ENCODE measurements around the gene ZSCAN2. TPM values are rescaled to one million over a fixed set of nuclear protein-coding genes. Genes with fewer than 3 reads are reported as not detected.
"Not testable (repeated sequence)": the region's sequence is repeated elsewhere in the genome, so short reads cannot be mapped to it uniquely, and the experiment has no call there.

The ZSCAN2 gene
- total RNA-seq, 1 donor from 2014 or later, result 8.9 TPM

DNA sequence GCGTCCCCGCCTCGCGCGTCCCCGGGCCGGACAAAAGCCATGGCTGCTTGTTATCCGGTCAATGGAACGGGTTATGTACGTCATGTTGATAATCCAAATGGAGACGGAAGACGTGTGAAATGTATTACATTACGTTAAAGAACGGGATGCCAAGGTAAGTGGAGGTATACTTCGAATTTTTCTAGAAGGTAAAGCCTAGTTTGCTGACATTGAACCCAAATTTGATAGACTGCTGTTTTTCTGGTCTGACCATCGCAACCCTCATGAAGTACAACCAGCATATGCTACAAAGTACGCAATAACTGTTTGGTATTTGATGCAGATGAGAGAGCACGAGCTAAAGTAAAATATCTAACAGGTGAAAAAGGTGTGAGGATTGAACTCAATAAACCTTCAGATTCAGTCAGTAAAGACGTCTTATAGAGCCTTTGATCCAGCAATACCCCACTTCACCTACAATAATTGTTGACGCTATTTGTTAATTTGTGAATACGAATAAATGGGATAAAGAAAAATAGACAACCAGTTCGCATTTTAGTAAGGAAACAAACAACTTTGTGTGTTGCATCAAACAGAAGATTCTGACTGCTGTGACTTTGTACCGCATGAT is 33.5 kb downstream of the ZSCAN2 start:
- DNase-seq (ENCODE audit: low spot score), result no peak

DNA sequence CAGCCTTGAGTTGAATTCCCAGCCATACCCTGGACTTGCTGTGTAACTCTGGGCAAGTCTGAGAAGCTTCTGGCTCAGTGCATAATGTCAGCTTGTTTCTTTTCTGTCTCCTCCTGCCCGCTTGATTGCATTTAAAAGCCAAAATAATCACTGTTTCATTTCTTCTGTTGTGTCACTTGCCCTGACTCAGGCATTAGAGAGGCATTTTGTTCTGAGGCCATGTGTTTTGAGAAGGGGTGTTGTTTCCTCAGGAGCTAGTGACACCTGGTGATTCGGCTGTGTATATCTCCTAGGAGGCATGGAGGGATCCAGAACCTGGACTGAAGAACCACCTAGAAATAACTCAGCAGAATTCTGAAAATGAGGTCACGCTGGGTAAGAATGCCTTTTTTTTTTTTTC is 37.3 kb downstream of the ZSCAN2 start:
- DNase-seq (ENCODE audit: low spot score), result no peak

DNA sequence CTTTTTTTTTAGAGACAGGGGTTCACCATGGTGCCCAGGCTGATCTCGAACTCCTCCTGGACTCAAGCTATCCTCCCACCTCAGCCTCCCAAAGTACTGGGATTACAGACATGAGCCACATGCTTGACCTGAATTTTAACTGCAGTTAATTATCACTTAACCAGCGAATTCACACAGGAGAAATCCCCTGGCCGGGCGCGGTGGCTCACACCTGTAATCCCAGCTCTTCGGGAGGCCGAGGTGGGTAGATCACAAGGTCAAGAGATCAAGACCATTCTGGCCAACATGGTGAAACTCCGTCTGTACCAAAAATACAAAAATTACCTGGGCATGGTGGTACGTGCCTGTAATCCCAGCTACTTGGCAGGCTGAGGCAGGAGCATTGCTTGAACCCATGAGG is 41.1 kb downstream of the ZSCAN2 start:
- not testable (repeated sequence) for DNase-seq (ENCODE audit: low spot score)

DNA sequence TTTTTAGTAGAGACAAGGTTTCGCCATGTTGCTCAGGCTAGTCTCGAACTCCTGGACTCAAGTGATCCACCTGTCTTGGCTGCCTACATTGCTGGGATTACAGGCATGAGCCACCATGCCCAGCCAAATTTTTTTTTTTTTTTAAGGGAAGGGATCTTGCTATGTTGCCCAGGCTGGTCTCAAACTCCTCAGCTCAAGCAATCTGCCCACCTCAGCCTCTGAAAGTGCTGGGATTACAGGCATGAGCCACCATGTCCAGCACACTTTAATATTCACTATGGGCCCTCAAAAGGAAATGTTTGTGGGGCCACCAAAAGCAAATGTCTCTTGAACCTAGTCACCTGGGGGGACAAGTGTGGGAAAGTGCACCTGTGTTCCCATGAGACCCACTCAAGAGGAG is 41.8 kb downstream of the ZSCAN2 start:
- not testable (repeated sequence) for DNase-seq (ENCODE audit: low spot score)

DNA sequence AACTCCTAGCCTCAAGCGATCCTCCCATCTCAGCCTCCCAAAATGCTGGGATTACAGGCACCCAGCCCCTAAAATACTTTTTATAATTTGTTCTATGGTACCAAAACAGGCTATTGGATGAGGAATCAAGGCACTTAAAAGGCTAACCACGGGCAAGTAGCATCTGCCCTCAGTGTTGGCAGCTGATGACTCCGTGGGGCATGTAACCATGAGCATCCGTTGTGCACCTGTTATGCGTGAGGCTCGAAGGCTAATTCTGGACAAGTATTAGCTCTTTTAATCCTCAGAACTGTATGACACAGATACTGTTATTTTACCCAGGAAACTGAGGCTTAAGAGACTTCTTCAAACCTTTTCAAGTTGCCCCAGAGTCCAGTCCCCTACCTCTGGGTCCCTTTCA is 43.0 kb downstream of the ZSCAN2 start:
- DNase-seq (ENCODE audit: low spot score), result no peak

DNA sequence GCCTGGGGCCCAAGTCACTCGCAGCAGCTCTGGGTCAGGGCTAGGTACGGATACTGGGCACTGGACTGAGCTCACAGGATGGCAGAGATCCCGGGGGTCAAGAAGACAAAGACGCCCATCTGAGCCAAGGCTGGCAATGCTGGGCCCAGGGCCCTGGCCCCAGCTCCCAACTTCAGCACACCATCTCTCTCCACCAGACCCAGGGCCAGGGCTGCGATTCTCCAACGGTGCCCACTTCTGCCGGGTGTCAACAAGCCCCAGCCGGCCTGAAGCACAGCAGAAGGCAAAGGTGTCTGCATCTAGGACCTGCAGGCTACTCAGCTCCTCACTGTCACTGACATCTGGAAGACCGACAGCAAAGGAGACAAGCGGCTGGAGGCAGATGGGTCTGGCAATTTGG is 44.7 kb downstream of the ZSCAN2 start:
- no peak for DNase-seq (ENCODE audit: low spot score)

DNA sequence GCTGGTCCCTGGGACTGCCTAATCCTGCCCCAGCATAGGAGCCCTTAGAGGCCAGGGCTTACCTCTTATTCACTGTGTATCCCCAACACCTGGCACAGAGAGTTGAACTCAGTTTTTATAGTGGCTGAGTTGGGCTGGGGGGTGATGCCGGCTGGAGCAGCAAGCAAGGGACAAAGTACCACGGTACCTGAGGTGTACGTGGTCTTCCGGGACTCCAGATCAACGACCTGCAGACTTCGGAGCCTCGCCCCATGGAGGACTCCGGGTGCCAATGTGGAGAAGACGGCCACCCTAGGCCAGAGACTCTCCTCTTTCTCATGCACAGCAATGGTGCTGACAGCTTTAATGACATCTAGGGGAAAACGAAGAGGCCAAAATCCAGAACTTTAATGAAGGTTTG is 45.2 kb downstream of the ZSCAN2 start:
- DNase-seq (ENCODE audit: low spot score), result no peak

DNA sequence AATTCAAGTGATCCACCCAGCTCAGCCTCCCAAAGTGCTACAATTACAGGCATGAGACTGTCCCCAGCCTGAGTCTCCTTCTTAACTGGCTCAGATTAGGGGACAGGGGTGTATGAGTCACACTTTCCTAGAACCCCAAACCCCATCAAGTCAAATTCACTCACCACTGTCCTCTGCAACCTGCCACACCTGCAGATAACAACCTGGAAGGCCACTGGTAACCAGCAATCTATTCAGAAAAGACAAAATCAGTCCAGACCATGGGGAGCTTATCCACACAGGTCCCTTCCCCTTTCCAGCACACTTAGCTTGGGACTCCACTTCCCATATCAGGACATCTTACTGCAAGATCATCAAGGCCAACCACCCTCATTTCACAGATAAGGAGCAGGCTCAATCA is 46.9 kb downstream of the ZSCAN2 start:
- no peak for DNase-seq (ENCODE audit: low spot score)

DNA sequence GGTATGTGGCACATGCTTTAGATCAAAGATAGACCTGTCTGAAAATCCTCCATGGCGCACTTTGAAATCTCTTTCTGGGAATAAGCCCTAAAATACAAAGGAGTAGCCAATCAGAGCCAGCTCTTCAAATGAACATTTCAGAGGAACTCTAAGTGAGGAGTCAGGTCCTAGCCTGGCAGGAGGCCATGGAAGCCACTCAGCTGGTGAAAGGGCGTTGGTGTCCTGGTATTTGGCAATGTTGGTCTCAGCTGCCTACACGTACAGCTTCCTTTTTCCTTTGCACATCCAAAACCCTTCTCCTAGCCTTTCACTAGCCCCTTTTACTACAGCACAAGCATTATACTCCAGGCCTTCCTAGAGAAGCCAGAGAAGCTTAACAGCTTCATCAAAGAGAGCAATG is 47.7 kb downstream of the ZSCAN2 start:
- no peak for DNase-seq (ENCODE audit: low spot score)

DNA sequence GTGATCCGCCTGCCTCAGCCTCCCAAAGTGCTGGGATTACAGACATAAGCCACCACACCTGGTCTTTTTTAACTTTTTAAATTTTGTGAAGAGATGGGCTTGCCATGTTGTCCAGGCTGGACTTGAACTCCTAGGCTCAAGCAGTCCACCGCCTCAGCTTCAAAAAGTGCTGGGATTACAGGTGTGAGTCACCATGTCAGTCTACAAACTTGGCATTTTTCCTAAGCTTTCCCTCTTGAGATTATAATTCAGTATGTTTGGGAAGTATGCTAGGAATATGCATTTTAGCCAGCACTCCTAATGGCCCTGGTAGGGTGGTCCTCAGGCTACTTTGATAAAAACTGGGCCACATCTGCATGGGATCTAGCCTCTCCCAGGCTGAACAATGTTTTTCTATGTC is 48.9 kb downstream of the ZSCAN2 start:
- DNase-seq (ENCODE audit: low spot score), result no peak

DNA sequence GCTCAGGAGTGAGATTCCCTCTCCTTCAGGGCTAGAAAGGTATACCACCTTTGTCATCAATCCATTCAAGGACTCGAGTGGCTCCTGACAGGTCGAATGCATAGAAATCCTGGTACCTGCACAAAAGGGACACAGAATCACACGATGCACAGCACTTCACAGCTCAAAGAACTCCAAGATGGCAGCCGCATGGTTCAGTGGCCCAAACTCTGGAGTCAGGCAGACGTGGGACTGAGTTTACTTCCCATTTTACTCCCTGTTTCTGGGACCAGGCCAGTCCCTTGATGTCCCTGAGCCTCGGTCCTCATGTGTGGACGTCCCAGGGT is 52.7 kb downstream of the ZSCAN2 start:
- no peak for DNase-seq (ENCODE audit: low spot score)

DNA sequence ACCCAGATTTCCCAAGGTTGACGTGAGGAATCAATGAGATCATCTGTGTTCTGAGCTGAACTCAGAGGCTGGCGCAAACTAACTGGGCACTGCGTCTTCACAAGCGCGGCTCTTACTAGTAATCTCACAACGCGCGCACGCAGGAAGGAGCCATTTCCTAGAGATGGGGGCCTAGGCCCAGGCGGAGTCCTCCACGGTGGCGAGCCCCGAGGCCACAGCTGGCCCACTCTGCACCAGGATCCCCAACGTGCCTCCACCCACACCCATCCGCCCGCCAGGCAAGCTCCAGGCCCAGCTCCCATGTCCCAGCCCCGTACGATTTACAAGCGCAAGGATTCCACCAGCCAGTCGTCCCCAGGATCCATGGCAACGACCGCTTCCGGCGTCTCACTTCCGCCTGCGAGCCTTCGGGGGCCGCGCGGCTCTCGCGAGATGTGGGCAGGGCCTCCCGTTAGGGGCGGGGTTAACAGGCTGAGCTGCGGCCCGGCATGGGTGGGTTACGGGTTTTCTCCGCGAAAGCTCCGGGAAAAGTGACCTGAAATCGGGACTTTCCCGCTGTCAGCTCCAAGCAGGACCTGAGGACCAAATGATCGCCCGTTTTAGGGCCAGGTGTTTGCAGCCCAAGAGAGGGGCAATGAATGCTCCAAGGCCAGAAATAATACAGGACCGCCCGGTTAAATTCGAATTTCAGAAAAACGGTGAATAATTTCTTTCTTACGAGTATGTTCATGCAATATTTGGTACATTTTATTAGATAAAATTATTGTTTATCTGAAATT is 53.3 kb downstream of the ZSCAN2 start, which contains the start of gene WDR73:
WDR73 (minus strand) TSS at position 374 of the 779 bp plus-strand sequence; CDS start at position 365, 9 bp downstream.
- DNase-seq (ENCODE audit: low spot score), result peak; percentile 98

DNA sequence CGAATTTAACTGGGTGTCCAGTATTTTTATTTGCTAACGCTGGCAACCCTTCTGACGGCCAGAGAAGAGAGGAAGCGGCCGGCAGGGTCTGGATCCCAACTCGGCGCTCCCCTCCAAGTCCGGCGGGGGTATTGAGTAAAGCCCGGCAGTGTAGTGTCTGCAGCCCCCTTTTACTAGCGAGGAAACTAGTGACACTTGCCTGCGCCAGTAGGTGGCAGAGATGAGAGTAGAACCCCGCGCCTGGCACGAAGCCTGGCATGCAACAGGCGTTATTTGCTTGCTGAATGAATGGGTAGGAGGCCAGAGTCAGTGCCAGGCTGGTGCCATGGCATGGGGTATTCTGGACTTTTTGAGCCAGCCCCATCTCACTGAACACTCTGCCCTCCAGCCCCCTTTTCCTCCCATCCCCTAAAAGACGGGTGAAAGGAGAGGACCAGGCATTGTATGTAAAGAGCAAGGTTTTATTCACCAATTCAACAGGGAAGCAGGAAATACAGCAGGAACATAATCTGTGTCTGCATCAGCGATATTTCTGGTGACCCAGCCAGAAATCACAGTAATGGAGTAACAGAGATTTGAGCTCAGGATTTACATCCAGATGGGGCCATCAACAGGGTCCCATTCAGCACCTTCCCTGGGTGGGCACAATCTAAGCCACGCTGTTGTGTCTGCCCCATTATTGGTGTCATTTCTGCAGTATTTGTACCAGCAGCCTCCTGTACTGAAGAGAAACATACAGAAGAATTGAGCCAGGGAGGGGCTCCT is 54.1 kb downstream of the ZSCAN2 start:
- DNase-seq (ENCODE audit: low spot score), result peak; percentile 79

DNA sequence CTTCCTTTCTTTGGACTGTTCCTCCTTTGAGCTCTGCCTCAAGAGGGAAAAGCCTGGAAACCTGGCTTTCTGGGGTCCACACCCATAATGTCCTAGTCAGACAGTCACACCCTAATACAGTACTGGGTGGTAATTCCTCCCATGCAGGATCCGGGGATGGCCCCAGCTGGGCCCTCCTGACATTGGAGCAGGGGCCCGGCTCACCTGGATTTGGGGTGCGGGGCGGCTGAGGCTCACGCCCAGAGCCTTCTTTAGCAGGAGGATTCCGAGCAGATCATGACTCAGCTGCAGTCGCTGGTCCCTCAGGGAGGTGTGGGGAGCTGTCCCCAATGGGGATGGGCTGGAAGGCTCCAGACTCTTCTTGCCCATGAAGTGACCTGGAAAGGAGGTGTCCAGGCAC is 56.2 kb downstream of the ZSCAN2 start:
- no peak for DNase-seq (ENCODE audit: low spot score)

DNA sequence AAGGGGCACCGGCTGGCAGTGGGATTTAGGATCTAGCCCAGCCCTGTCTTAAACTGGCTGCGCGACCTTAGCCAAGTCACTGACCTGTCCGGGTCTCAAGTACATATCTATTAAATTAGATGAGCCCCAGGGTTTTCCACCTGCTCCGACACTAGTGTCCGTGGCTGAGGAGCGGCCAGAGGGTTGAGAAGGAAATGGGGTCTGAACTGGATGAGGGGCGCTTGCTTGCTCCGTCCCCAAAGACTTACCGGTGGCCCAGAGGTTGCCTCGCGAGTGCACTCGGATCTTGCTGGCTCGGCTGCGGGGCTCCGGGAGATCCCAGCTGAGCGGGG is 56.9 kb downstream of the ZSCAN2 start:
- no peak for DNase-seq (ENCODE audit: low spot score)

DNA sequence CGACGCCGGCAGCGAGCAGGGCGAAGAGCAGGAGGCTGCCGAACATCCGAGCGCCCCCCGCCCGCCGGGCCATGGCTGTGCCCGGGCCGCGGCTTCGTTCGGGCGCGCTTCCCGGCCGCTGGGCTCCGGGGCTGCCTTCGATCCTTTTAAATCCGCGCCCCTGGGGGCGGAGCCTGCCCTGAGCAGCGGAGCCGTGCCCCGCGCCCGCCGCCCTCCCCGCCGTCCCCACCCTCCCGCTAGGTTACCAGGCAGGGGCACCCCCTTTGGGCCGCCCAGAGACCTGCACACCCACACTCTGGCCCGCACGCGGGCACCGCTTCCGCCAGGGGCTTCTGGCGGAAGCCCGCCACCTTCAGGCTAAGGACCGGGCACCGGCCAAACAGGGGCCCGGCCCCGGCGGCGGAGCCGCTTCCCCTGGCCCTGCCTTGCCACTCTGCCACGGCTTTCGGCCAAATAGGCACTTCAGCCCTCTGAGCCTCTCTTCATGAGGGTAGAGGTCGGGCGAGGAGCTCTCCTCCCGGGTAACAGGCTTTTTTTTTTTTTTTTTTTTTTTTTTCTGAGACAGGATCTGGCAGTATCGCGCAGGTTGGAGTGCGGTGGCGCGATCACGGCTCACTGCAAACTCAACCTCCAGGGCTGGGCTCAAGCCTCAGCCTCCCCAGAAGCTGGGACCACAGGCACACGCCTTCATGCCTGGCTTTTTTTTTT is 57.4 kb downstream of the ZSCAN2 start, which contains the start of gene NMB:
NMB (minus strand) TSS at position 120 of the 708 bp plus-strand sequence; CDS start at position 73, 47 bp downstream.
- DNase-seq (ENCODE audit: low spot score), result peak; percentile 71

DNA sequence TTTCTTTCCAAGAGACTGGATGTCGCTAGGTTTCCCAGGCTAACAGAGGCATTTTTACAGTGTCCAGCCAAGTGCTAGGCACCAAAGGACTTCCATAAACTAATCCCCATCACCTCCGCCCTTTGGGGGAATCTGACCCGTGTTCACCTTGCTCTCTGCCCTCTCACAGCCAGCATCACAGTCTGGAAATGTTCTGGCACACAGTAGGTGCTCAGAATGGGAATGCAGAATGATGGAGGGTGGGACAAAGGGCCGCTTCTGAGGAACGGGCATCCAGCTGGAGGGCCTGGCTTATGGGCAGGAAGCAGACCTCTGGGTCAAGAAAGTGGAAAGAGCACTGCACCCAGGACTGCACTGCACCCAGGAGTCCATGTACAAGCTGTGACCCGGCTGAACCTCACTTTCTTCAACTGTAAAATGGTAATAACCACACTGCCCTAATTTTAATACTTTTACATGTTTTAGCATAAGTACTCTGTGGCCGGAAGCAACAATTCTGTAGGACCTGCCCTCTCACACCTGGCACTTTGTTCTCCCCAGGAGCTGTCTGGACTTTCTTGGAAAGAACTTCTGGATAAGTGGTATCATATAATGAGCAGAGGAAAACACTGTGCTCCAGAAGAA is 58.1 kb downstream of the ZSCAN2 start:
- DNase-seq (ENCODE audit: low spot score), result no peak

DNA sequence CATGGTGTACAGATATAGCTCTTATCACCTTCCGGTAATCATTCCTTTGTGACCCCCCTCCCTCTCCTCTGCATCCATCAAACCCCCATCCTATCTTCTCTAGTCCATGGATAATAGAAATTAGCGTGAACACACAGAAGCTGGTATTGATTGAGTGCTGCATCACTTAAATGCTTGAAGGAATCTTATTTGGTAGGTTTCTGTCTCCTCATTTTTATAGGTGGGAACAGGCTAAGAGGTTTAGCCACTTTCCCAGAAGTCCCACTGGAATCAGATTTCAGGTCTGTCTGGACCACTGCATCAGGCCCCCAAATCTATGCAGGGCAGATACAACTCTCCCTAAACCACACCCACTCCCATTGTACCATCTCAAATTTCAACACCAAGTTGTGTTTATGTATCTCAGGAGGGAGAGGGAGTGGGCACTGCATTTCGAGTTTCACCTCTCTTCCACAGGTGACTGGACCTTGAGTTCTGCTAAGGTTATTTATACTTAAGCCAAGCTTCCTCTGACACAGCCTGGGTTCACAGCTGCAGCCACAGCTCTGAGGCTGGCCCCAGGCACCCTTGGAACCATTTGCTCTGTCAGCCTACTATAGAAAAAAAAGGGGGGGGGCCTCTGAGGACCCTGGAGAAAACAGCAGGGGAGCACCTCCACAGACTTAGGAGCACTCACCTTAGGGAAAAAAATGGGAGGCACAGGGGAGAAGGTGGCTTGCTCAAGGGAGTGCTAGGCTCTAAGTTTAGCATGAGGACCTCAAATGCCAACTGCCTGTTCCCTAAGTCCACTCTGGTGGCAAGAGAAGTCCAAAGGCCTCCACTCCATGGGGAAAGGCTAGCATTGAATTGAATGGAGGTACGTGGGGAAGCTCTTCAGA is 59.3 kb downstream of the ZSCAN2 start:
- no peak for DNase-seq (ENCODE audit: low spot score)

DNA sequence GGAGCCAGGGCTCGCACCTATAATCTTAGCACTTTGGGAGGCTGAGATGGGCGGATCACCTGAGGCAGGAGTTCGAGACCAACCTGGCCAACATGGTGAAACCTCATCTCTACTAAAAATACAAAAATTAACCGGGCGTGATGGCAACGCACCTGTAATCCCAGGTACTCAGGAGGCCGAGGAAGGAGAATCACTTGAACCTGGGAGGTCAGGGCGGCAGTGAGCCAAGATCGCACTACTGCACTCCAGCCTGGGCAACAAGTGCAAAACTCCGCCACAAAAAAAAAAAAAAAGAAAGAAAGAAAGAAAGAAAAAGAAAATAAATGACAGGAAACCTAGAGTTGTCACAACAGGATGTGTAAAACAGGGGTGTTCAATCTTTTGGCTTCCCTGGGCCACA is 60.2 kb downstream of the ZSCAN2 start:
- no peak for DNase-seq (ENCODE audit: low spot score)

DNA sequence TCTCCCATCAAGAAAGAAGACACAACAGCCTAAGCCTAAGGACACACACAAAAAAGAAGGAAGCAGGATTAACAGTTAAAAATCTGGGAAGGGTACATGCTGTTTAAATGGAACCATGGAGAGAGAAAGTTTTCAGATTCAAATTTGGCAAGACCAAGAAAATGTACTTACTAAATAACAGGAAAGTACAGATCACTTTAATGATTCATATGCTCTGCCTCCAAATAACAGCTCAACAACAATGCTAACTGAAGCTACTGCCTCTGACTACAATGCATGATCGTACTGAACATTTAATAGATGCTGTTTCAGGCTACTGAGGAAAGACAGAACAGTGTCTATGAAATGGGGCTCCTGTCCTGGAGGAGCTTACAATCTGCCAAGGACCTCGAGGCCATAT is 65.6 kb downstream of the ZSCAN2 start:
- DNase-seq (ENCODE audit: low spot score), result no peak

All from umbilical cord (tissue), 2 donors.